Natural killer cell (primary cell): ENCODE results near the gene ANKRD63. TPM values are rescaled to one million over a fixed set of nuclear protein-coding genes. Genes with fewer than 3 reads are reported as not detected.

Experiments
- ATAC-seq, 3 donors: fragments of 150-1000 bp in 2 of 3; fragments of 200-7000 bp in 1 of 3; cut with Tn5 transposase; 1 replicate in 1 of 3; 2 replicates in 2 of 3; pipeline ENCODE4 v1.10.0; 2021; ENCODE audit warnings: mild to moderate bottlenecking in 2 of 3, moderate library complexity in 2 of 3
- DNase-seq, 2 donors: peaks; one replicate each; pipeline versions ENCODE4 v3.0.0 to v3.0.0-alpha.2; 2013 to 2021; ENCODE audit warnings: mixed read lengths in 1 of 2
- H3K27ac ChIP-seq: one replicate; pipeline ENCODE4 v1.5.1; 2013; ENCODE audit warnings: mild to moderate bottlenecking, low read length
- H3K27me3 ChIP-seq: one replicate; pipeline ENCODE4 v1.6.1; 2013; ENCODE audit warnings: low read length; ENCODE audit not compliant: control insufficient read depth, insufficient read depth
- H3K36me3 ChIP-seq: one replicate; pipeline ENCODE4 v1.6.1; 2013; ENCODE audit warnings: low read length; ENCODE audit not compliant: control insufficient read depth, insufficient read depth
- H3K4me1 ChIP-seq: one replicate; pipeline ENCODE4 v1.6.1; 2013; ENCODE audit warnings: low read length; ENCODE audit not compliant: control insufficient read depth, insufficient read depth
- H3K4me3 ChIP-seq: one replicate; pipeline ENCODE4 v1.5.1; 2013; ENCODE audit warnings: low read length
- H3K9me3 ChIP-seq: one replicate; pipeline ENCODE4 v1.6.1; 2013; ENCODE audit warnings: low read length; ENCODE audit not compliant: control insufficient read depth, insufficient read depth
- H3K27ac Mint-ChIP-seq, 2 donors: one replicate each; pipeline ENCODE4 v1.8.0; 2022; ENCODE audit warnings: mild to moderate bottlenecking in 2 of 2, mixed read lengths in 2 of 2, moderate library complexity in 1 of 2
- H3K27me3 Mint-ChIP-seq, 2 donors: one replicate each; pipeline ENCODE4 v1.8.0; 2022; ENCODE audit warnings: low read depth in 2 of 2, mixed read lengths in 2 of 2
- H3K36me3 Mint-ChIP-seq: one replicate; pipeline ENCODE4 v1.8.0; 2022; ENCODE audit warnings: mixed read lengths
- H3K4me1 Mint-ChIP-seq, 2 donors: one replicate each; pipeline ENCODE4 v1.8.0; 2022; ENCODE audit warnings: mixed read lengths in 2 of 2
- H3K4me3 Mint-ChIP-seq: one replicate; pipeline ENCODE4 v1.8.0; 2022; ENCODE audit warnings: mild to moderate bottlenecking, moderate library complexity, mixed read lengths
- H3K9me3 Mint-ChIP-seq, 2 donors: one replicate each; pipeline ENCODE4 v1.8.0; 2022; ENCODE audit warnings: mixed read lengths in 2 of 2
- WGBS: methylation state at CpG from one replicate; pipeline ENCODE4 v1.1.7; 2013; ENCODE audit warnings: missing lambda C conversion rate; ENCODE audit not compliant: insufficient coverage; 5-methylcytosine and 5-hydroxymethylcytosine counted together
- intact Hi-C: fragments of 100-400 bp; cut with micrococcal nuclease; formaldehyde crosslinking; loops from one replicate; pipeline ENCODE4 v1.14.2; 2022
- total RNA-seq, 4 donors: library from RNA; stranded (reverse); fragments of 120-200 nt in 1 of 4; gene quantifications; one replicate each; pipeline versions ENCODE4 v1.2.3 to v1.2.4, GENCODE V29; 2013 to 2022
- TF ChIP-seq, protein P1 (sequence below): fragments of 200-600 bp; IDR thresholded peaks from one replicate; pipeline ENCODE4 v1.8.0; 2022; ENCODE audit warnings: antibody characterized with exemption

ANKRD63 gene
- total RNA-seq, 3 donors from 2014 or later (not counting 1 experiment from before 2014, with no cell fraction given): not detected

DNA sequence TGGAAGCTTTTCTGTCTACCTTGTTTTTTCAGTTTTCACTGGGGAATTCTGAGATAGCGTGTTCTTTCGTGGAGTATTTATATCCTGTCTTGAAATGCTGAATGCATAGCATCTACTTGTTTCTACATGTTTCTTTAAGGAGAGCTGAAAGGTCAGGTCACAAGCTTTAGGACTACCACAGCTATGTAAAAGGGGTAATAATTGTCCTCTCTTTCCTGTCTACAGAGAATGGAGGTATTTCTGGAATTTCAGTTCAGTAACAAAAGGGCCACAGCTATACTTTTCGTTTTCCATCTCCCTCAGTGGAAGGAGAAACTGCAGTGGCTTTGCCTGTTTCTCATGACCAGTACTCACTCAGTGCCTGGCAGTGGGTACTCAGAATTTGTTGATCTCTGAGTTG, 45.3 kb upstream of the ANKRD63 start:
- Histone ChIP-seq H3K27ac (no peak overlapping the region), H3K4me3 (no peak overlapping the region), H3K36me3 (no peaks in the 10 kb centered on the region), H3K9me3 (no peaks in the 10 kb centered on the region), H3K4me1 (peaks cover 29% of the 10 kb centered on the region), H3K27me3 (no peaks in the 10 kb centered on the region)
- TF ChIP-seq, protein P1, sequence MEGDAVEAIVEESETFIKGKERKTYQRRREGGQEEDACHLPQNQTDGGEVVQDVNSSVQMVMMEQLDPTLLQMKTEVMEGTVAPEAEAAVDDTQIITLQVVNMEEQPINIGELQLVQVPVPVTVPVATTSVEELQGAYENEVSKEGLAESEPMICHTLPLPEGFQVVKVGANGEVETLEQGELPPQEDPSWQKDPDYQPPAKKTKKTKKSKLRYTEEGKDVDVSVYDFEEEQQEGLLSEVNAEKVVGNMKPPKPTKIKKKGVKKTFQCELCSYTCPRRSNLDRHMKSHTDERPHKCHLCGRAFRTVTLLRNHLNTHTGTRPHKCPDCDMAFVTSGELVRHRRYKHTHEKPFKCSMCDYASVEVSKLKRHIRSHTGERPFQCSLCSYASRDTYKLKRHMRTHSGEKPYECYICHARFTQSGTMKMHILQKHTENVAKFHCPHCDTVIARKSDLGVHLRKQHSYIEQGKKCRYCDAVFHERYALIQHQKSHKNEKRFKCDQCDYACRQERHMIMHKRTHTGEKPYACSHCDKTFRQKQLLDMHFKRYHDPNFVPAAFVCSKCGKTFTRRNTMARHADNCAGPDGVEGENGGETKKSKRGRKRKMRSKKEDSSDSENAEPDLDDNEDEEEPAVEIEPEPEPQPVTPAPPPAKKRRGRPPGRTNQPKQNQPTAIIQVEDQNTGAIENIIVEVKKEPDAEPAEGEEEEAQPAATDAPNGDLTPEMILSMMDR: no peak
- Mint-ChIP-seq H3K27ac (no peak overlapping the region), H3K4me1 (peaks cover 33 to 40% of the 10 kb centered on the region in 2 donors), H3K27me3 (peaks cover 0 to 2% of the 10 kb centered on the region in 2 donors), H3K36me3 (no peaks in the 10 kb centered on the region), H3K4me3 (no peak overlapping the region), H3K9me3 (no peaks in the 10 kb centered on the region)
- no peak for ATAC-seq
- intact Hi-C loops: no loop called here
- DNase-seq: no peak
- WGBS: 88% methylated on average over 3 of the region's 3 CpGs

DNA sequence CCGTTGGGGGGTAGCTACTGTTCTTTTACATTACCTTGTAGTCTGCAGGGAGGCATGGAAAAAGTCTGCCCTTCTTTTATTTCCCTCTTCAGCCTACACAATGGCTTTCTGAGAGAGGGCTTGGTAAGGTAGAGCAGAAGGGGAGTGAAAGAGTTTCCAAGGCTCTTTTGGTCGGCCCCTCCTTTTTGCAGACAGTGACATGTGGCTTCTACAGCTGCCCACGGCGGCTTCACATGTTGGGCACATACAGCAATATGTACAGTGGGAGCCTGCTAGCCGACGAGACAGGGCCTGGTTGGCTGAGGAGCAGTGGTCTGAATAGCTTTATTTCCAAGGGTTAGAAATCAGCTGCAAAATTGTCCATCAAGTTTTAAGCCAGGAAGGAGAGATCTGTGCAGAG, 44.6 kb upstream of the ANKRD63 start:
- no peaks in the 10 kb centered on the region for H3K36me3 ChIP-seq
- Mint-ChIP-seq H3K4me3 (peak overlapping the region; percentile 41), H3K36me3 (no peaks in the 10 kb centered on the region), H3K27me3 (peaks cover 0 to 2% of the 10 kb centered on the region in 2 donors), H3K4me1 (peaks cover 36 to 42% of the 10 kb centered on the region in 2 donors), H3K27ac (peak overlapping the region in 1 of 2 donors; percentile 42), H3K9me3 (no peaks in the 10 kb centered on the region)
- H3K27ac ChIP-seq: no peak overlapping the region
- TF ChIP-seq, protein P1: no peak
- H3K27me3 ChIP-seq: no peaks in the 10 kb centered on the region
- H3K4me3 ChIP-seq: no peak overlapping the region
- H3K4me1 ChIP-seq: peaks cover 32% of the 10 kb centered on the region
- intact Hi-C loops: no loop called here
- no peak for ATAC-seq
- no peaks in the 10 kb centered on the region for H3K9me3 ChIP-seq
- DNase-seq: no peak
- 25% methylated on average over 6 of the region's 6 CpGs for WGBS

DNA sequence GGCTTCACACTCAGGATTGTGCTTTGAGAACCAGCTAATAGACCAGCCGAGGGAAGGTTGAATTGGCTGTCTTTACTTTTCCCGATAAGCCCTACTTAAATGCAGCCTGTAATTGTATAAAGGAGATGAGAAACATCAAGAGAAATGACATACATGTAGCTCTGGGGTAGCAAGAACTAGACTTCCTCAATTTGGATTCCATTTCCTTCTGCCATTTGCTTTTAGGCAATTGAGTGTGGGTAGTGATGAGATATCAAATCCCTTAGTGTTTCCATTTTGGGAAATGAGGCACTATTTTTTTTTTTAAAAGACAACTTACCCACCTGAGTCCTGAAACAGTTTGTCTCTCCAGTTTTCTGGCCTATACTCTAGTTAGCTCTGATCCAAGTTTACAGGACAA, 42.8 kb upstream of the ANKRD63 start:
- WGBS: 100% methylated on average over 2 of the region's 2 CpGs
- Histone ChIP-seq H3K36me3 (no peaks in the 10 kb centered on the region), H3K4me1 (peaks cover 25% of the 10 kb centered on the region), H3K27me3 (no peaks in the 10 kb centered on the region), H3K27ac (no peak overlapping the region), H3K4me3 (no peak overlapping the region), H3K9me3 (no peaks in the 10 kb centered on the region)
- no peak overlapping the region for H3K4me3 Mint-ChIP-seq
- H3K36me3 Mint-ChIP-seq: no peaks in the 10 kb centered on the region
- H3K9me3 Mint-ChIP-seq: no peaks in the 10 kb centered on the region
- DNase-seq (no peak), ATAC-seq (no peak)
- H3K4me1 Mint-ChIP-seq: peaks cover 43 to 58% of the 10 kb centered on the region in 2 donors
- peaks cover 0 to 2% of the 10 kb centered on the region in 2 donors for H3K27me3 Mint-ChIP-seq
- intact Hi-C loops: loop anchor here (2.0 kb wide), 1 partner anchor 13 kb away; no protein-coding TSS in a partner anchor
- H3K27ac Mint-ChIP-seq: no peak overlapping the region
- TF ChIP-seq, protein P1: no peak

DNA sequence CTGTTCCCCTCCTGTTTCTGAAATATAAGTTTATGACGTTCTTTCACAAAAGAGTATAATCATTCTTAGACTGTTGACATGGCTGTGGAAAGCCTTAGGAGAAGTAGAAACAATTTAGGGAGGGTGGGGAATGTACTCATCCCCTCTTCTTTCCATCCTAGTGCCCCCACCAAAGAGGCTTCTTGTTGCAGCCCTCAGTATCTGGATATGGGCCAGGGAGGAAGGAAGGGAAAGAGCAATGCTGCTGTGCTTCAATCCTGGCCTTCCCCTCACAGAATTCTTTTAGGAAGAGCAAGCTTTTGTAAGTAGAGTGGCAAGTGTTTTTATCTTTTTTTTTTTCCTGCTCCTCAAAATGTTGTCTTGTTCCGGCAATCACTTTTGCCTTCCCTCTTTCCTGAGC, 42.3 kb upstream of the ANKRD63 start:
- WGBS: 90% methylated on average over 1 of the region's 2 CpGs
- H3K4me3 ChIP-seq: no peak overlapping the region

More for the DNA sequence above, 42.3 kb upstream of the ANKRD63 start:
- no peaks in the 10 kb centered on the region for H3K36me3 Mint-ChIP-seq
- no peaks in the 10 kb centered on the region for H3K36me3 ChIP-seq
- TF ChIP-seq, protein P1: no peak
- peaks cover 24% of the 10 kb centered on the region for H3K4me1 ChIP-seq
- H3K4me1 Mint-ChIP-seq: peaks cover 44 to 58% of the 10 kb centered on the region in 2 donors
- no peak overlapping the region for H3K27ac ChIP-seq
- H3K9me3 ChIP-seq: no peaks in the 10 kb centered on the region
- no peak for ATAC-seq
- intact Hi-C loops: loop anchor here (2.0 kb wide), 1 partner anchor 14 kb away; no protein-coding TSS in a partner anchor
- H3K27ac Mint-ChIP-seq: peak overlapping the region; percentile 33 to 53
- H3K27me3 ChIP-seq: no peaks in the 10 kb centered on the region
- H3K4me3 Mint-ChIP-seq: peak overlapping the region; percentile 83
- H3K27me3 Mint-ChIP-seq: peaks cover 0 to 2% of the 10 kb centered on the region in 2 donors
- DNase-seq: no peak
- no peaks in the 10 kb centered on the region for H3K9me3 Mint-ChIP-seq
